GM18511 (cell line): Measurements from ENCODE around the gene USP40.

Source experiments
- ATAC-seq: cut with Tn5 transposase; IDR thresholded peaks from one replicate; pipeline ENCODE4 v1.9.1; 2021; ENCODE audit warnings: mild to moderate bottlenecking, moderate library complexity; ENCODE audit not compliant: unreplicated experiment

Gene USP40

DNA sequence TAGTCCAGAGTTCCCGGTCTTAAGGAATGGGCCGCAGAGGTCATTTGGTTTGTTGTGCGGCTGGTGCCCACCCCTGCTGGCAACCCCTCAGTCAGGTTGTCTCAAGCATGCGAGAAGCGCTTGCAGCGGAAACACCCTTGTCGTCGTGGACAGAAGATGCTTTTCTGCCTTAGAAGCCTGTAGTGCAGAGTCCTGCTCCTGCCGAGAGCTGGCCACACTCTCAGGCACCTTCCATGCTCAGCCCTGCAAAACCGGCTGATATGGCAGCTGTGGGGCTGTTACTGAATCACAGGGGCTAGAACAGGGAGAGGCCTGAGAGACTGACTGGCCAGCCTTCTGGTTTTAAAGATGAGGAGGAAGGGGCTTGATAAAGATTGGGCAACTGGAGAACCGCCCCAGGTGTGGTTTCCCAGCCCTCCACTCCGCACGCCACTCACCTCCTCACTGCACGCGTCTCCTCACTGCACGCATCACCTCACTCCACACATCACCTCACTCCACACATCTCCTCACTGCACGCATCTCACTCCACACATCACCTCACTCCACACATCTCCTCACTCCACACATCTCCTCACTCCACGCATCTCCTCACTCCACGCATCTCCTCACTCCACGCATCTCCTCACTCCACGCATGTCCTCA, 103.6 kb downstream of the USP40 start:
- no peak for ATAC-seq

- ATAC-seq, result no peak
These were observed 104.3 kb downstream of the USP40 start for GRCh38 chr2:233462202-233462785.

DNA sequence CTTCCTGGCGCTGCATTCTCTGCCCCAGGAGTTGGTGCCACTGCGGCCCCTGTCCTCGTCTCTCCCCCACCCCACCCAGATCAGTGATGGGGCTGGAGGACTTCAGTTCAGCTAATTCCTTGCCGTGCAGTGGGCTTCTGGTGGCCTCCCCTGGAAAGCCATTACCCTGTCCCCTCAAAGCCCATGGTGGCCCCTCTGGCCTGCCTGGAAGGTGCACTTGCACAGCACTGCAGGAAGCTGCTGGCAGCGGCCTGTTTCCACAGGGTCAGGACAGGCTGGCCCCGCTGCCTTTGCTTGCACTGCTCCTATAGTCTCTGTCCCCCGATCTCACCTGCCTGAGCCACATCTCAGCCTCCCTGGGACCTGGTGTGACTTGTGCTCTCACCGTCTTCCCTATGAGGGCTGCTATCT, 105.1 kb downstream of the USP40 start:
- ATAC-seq, result no peak

DNA sequence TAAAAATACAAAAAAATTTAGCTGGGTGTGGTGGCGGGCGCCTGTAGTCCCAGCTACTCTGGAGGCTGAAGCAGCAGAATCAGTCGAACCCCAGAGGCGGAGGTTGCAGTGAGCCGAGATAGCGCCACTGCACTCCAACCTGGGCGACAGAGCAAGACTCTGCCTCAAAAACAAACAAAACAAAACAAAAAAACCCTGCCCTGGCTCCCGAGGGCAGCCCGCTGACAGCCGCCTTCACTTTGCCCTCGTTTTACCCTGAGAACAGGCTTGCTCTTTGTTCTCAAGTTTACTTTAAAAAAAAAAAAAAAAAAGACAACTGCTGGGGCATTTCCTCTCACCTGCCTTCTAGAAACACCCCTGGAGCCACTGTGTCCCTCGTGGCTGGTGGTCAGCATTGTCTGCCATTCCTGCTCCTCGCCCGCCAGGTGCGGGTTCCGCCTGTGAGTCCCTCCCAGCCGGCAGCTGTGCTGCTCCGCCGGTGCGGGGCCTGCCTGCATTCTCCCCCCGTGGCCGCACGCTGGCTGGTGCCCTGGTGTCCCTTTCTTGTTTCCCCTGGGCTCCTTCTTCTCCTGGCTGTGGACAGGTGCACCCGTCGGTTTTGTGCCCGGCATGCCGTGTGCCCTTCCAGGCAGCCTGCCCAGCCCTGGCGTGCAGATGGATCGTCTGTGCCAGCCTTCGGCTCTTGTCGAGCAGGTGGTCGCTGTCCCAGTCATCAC, 105.7 kb downstream of the USP40 start:
- no peak for ATAC-seq

- no peak for ATAC-seq
These were observed 107.2 kb downstream of the USP40 start for GRCh38 chr2:233459426-233459825.

- no peak for ATAC-seq
These were observed 107.8 kb downstream of the USP40 start for GRCh38 chr2:233458826-233459225.

DNA sequence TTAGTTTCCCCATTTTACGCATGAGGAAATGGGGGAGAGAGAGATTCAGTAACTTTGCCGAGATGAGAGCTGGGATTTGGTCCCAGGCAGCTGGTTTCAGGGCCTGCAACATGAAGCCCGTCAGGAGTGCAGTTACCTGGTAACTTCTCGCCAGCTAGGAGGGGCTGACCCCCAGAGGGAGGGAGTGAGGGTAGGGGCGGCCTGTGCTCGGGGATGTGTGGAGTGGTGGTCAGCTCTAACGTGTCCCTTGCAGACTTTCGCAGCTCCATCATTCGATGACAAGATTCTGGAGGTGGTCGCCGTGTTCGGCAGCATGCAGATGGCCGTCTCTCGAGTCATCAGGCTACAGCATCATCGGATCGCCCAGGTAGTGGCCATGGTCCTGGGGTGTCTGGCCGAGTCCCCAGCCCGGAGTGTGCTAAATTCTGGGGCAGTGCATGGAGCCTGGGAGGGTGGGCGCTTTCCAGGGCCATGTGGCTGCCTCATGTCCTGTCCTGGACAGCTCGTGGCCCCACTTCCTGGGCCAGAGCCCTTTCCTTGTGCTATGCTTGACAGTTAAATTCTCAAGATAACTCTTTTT, 108.5 kb downstream of the USP40 start:
- no peak for ATAC-seq

DNA sequence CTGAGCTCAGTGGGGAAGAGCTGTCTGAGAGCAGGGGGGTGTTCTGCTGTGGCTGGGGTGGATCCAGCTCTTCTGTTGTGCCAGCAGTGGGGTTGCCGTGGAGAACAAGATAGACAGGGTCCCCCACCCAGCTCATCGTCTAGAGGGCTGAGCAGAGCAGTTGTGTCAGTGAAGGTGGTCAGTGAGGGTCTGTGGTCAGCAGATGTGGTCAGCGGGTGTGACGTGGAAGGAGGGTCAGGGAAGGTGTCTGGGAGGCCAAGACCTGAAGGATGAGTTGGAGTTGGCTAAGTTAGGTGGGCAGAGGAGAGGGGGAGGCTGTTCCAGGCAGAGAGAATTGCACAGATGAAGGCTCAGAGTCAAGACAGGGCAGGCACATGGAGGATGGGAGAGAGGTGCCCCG, 109.2 kb downstream of the USP40 start:
- no peak for ATAC-seq

GRCh38 chr2:233456934-233457333, 109.6 kb downstream of the USP40 start:
- ATAC-seq, result no peak

GRCh38 chr2:233456111-233456510, 110.5 kb downstream of the USP40 start:
- no peak for ATAC-seq

DNA sequence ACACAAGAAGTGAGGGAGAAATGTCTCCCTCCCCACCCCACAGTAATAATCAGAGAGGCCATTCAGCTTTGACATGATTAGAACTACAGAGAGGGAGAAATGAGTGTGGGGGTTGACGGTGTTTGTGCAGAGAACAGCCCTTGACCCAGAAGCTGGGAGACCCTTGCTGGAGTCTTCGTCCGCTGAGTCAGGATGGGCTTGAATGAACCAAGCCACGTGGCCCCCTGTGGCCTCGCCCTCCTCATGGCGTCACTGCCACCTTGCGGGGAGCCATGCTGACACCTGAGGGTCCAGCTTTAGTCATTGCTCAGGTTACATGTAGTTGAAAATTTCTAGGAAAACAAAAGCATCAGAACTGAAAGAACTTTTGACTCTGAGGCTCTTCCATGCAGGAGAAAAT, 111.1 kb downstream of the USP40 start:
- ATAC-seq, result no peak

- ATAC-seq, result no peak
These were observed 111.6 kb downstream of the USP40 start for GRCh38 chr2:233455006-233455405.

DNA sequence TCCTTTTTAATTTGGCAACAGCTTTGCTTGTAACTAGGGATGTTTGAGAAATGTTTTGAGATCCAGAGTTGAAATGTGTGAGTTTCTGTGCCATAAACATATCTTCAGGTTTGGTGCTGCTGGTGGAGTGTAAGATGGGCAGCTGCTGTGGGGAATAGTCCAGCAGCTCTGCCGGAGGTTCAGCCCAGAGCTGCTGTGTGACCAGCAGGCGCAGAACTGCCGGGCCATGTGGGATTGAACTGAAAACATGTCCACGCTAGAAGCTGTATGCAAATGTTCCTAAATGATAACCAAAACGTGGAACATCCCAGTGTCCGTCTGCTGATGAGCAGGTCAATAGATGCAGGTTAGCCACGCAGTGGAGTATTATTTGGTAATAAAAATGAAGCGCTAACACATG, 112.7 kb downstream of the USP40 start:
- ATAC-seq, result no peak

DNA sequence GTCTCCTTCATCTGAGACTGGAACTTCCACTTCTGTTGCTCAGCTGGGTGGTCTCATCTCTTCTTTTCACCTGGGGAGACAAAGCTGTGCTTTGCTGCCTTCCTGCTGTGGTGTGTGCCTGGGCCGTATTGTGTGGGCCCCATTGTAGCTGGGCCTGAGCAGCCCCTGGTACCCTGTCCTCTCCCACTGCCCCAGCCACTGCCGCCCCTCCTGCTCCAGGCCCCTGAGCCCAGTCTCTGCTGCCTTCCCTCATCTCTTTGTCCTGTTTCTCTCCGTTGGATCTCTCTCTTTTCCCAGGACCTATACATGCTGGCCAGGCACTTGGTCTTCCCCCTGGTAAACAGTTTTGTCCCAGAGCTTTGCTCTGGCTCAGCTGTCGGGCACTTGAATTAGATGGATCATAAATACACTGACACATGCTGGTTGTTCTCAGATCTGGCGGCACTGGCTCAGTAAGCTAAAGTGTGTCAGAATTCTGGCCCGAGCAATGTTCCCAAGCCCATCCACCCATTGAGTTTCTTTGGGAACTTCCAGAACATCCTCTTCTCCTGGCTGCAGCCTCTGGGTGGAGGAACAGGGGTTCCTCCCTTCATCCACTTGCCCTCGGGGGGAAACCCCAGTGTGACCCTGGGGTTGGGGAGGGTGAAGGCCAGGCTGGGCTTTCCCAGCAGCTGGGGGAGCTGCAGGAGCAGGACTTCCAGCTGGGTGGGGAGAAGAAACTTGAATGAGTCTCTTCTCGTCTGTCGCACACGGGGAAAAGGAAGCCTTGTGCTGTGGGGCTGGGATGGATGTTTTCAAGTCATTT, 113.3 kb downstream of the USP40 start:
- ATAC-seq, result no peak

GRCh38 chr2:233451950-233452349, 114.6 kb downstream of the USP40 start:
- ATAC-seq, result no peak

DNA sequence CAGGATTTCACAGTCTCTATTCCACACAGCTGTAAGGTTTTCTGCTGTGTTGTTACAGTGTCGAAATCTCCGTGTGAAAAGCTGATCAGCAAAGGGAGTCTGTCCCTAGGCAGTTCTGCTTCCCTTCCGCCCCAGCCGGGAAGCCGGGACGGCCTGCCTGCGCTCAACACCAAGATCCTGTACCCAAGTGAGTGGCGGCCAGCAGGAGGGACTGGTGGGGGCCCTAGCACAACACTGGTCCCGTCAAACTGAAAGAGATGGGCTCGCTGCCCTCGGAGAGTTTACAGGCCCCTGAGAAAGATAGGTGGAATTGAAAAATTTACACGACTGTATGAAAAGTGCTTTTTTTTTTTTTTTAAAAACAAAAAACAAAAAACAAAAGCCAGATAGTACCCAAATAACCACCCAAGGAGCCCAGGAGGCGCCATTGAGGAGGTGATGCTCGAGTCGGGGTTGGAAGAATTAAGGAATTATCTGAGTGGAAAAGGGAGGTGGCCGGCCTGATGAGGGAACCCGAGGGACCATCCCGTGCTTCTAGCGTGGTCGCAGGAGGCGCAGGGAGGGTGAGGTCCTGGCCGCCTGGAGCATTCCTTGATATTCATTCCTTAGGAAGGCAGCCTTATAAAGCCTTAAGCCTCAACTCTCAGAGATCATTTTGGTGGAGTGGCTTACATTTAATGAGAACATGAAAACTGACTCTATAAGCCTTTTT, 115.6 kb downstream of the USP40 start:
- no peak for ATAC-seq

DNA sequence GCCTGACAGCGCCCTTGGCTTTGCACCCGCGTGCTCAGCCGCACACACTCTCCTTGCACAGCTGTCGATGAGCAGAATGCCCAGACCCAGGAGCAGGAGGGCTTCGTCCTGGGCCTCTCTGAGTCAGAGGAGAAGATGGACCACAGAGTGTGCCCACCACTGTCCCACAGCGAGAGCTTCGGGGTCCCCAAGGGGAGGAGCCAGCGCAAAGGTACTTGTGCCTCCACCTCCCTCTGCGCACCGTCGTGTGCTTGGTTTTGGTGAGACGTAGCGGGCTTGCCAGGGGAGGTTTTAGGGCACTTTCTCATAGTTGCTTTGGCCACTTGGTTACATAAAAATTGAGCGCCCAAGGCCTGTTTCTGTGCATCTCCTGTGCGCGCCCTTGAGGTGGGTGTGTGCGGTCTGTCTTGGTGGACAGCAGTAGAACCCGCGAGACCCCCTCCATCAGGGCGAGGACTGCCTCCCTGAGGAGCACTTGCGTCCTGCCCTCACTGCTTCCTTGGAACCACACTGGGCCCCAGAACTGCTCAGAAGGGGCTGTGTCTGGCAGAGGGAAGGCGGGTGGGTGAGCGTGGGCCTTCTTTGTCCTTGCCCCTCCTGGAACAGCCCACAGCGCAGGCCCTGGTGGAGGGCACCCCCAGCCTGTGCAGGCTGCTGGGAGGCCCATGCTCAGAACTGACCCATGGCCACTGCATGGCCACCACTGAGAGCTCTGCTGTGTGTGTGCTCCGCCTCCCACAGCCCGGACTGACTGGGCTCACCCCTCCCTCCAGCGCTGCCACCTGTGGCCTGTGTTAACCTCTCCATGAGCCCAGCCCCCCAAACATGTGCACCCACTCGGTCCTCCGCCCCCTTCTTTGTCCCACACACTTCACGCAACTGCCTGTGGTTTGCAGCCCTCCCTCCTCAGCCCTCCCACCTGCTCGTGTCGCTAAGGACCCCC, 116.4 kb downstream of the USP40 start:
- no peak for ATAC-seq

GRCh38 chr2:233449081-233449901, 117.3 kb downstream of the USP40 start:
- ATAC-seq, result no peak

DNA sequence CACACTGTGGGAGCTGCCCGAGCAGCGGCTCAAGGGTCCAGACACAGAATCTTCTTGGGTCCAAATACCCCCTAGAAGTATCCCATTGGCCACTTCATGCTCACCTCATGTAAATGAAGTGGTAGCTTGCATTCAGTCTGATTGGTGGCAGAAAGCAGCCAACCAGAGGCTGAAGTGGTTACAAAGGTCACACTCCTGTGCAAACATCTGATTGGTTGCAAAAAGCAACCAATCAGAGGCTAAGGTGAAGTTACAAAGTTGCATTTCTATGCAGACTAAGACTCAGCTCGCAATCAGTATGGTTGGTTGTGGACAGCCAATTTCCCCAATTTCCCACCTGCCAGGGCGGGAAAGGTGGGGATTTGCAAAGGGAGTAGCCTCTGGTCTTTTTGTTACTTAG, 118.0 kb downstream of the USP40 start:
- ATAC-seq, result no peak
